DMS79 treated with DMSO at 0.1 percent for 48 hours (cell line): Measurements from ENCODE around the gene IFFO2.
"Not testable (repeated sequence)": the region's sequence is repeated elsewhere in the genome, so short reads cannot be mapped to it uniquely, and the experiment has no call there.

ENCODE experiments used
- DNase-seq: peaks from one replicate; lab custom pipeline; 2025; lab: John Stamatoyannopoulos, UW

The IFFO2 gene

DNA sequence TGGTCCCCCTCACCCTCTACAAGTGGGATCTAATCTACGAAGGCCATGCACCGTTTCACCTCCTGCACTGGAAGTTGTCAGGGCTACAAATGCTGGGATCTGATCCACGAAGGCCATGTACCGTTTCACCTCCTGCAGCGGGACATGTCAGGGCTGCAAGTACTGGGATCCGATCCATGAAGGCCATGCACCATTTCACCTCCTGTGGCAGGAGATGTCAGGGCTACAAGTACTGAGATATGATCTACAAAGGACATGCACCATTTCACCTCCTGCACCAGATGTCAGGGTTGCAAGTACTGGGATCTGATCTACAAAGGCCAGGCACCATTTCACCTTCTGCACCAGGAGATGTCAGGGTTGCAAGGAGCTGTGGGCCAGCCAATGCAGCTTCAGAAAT lies 61.2 kb downstream of the IFFO2 start:
- DNase-seq: peak; percentile 96

DNA sequence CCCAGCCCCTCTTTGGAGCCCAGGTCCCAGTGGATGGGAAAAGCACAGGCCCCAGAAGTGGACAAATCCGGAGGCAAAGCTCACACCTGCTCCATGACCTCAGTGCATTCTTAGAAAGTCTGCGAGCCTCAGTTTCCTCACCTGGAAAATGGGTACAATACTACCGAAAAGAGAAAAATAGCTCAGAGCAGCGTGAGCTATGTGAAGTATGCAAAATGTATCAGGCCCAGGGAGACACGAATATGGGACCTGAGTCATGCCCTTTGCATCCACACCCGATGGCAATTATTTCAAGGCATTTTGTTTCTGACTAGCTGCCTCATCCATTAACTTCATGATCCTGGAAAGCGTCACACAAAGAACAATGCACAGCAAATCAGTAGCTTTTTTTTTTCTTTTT lies 63.4 kb downstream of the IFFO2 start:
- no peak for DNase-seq

DNA sequence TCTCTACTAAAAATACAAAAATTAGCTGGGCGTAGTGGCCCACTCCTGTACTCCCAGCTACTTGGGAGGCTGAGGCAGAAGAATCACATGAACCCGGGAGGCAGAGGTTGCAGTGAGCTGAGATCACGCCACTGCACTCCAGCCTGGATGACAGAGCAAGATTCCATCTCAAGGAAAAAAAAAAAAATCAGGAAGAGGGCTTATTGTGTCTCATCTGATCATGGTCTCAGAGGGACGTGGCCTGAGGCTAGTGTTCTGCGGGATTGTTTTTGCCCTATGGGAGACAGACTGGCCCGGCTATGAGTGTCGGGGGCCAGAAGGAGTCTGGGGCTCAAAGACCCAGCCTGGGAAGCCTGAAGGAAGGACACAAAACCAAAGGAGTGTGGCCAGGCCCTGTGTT lies 64.6 kb downstream of the IFFO2 start:
- DNase-seq: not testable (repeated sequence)

DNA sequence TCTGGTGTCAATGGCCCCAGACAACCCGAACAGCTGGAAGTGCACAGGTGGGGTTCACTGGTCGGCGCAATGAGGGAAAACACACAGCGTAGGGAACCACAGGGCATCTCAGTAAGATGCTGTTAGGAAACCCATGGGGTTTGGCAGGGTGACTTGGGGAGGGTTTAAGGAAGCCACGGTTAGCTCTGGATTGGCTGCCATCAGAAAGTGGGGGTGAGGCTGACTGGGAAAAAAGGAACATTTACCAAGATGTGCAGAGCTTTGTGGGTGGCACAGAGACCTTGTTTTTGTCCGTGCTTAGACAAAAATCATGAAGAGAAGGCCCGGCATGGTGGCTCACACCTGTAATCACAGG lies 65.1 kb downstream of the IFFO2 start:
- no peak for DNase-seq

DNA sequence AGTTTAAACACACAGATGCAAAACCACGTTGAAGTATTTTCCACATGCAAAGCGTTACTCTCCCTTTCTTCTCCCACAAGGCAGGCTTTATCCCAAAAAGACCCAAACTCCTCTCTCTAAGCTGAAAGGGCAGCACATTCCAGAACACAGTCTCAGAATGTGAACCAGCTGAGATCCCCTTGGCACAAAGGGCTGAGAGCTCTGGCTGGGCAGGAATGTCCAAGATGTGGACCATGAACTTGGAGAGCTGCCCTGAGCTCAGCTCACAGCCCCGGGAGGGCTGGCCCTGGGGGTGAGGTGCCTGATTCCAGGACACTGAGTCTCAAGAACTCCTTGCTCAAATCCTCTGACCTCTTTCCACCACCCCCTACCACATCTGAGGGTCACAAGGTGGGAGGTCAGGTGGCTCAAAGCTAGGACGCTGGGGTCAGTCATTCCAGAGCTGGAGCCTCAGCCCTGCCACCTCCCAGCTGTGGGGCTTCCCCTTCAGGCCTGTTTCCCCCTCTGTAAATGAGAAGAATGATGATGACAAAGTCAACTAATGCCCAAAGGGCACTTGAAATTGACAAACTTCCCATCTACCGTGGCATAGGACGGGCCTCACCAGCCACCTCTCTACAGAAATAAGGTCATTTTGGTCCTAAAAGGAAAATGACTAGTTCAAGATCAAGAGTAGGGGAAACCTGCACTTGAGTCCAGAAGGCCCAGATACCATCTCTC lies 65.6 kb downstream of the IFFO2 start:
- DNase-seq: no peak

DNA sequence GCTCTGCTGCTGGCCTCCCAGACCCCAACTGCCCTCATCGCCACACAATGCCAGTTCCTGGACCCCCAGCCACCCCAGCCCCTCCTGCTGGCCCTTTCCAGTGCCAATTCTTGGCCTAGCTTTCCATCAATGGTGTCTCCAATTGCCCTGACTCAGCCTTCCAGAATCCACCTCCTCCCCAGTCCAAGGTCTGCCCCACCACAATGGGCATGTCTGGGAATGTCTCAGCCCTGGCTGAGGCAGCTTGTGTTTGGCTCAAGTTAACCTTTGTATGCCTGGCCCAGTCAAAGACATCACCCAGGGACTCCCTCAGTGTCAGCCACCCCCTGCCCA lies 70.5 kb downstream of the IFFO2 start:
- DNase-seq: no peak

DNA sequence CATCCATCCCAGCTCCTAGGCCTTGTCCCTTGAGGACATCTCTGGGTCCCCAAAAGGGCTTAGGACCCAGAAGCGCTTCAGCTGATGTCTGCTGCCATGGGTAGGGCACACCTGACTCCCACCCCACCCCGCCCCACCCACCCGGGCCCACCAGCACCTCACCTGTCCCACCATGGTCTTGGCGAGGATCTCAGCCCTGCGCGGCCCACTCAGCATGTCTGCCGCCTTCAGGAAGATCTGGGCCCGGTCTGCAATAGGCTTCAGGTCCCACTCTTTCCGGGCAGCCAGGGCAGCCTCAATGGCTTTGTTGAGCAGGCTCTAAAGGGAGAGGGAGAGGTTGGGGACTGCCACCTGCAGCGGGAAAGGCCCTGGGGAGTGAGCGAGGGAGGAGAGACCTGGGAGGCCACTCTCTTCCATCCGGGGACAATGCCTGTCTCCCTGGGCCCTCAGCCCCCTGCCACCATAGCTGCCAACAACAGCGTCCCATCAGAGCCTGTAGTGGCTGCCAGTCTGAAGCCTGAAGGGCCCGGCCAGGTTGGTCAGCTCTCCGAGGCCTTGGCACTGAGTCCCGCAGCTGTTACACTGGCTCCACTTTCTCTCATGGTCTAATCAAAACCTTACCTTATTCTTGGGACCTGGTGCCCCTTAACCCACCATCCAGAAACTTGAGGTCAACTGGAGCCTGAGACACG lies 71.0 kb downstream of the IFFO2 start:
- no peak for DNase-seq

DNA sequence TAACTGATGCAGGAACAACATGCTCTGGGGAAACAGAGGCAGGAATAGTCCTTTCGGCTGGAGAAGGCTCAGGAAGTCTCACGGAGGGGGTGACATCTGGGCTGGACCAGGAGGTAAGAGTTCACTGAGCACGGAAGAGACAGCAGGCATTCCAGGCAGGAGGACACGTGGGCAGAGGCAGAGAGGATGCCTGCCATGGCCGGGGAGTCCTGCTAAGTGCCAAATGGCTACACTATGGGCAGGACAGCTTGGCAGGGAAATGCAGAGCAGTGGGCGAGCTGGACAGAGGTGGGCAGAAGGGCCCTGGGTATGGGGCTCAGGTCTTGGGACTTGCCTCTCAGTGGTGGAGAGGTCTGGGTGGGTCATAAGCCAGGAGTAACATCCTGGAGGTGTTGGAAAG lies 71.7 kb downstream of the IFFO2 start:
- DNase-seq: no peak

DNA sequence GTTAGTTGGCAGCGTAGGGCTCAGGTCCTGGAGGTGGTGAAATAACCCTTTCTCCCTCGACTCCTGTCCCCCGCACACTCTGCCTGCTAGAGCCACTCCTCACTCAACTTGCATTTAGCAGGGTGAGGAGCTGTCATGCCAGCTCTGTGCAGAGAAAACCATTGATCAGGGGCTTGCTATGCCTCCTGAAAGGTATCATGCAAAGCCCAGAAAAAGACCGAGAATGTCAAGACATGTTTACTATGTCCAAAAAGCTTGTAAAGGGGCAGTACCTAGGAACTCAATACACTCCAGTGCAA lies 72.1 kb downstream of the IFFO2 start:
- no peak for DNase-seq

DNA sequence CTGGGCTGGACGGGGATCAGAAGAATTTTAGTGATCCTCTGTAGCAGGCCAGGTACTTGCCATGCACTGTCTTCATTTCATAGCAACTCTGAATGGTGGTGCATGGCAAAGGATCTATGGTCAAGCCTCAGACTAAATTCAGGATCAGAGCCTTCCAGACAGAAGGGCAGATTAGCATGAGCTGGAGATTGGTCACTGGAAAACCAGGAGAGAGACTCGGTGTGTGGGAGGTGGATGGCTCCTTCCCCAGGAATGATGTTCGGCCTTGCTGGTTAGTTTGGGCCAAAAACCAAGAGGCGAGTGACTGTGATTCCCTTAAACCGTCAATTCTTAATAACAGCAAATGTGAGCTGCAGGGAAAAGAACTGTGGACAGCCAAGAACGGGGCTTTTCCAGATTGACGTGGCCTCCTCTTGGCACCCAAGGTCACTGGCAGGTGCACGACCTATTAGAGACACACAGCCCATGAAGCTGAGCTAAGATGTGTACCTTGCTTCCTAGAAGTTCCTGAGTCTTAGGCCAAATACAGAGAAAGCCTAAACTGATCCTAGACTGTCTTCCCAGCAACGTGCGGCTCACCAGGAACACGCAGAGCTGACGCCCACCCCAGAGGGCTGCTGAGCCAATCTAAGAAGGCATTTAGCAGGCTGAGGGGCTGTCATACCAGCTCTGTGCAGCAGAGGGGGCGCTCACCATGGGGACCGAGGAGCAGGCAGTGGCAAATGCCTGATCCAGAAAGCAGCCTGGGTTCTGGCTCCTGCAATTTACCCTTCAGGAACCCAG lies 72.6 kb downstream of the IFFO2 start:
- DNase-seq: peak; percentile 56

DNA sequence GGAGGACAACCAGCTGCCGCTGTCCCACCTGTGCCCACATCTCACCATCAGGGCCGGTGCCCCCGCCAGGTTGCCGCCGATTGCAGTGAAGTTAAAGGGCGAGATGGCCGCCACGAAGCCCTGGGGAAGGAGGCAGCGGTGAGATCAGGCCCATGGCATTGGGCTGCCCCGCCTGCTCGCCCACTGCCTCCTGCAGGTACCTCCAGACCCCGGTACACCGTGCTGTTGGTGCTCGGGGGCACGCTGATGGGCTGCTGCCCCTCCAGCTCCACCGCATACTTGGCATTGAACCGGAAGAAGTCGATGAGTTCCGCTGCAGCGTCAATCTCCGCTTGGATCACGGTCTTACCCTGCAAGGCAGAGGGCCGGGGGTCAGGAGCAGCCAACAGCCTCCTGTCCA lies 73.4 kb downstream of the IFFO2 start:
- no peak for DNase-seq

DNA sequence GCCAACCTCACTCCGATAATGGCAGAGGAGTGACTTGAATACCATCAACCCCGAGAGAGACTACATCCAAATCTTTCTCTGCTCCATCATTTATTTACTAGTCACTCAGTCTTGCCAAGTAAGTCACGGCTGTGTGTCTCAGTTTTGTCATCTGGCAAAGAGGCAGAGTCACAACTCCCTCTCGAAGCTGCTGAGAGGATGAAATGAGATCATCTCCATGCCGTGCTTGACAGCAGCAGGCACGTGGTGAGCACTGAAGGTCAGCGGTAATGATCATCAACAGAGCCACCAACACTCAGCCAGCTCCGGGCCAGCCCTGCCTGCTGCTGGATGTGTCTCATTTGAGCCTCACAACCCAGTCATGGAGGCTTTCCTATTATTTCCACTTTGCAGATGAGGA lies 74.0 kb downstream of the IFFO2 start:
- DNase-seq: no peak

DNA sequence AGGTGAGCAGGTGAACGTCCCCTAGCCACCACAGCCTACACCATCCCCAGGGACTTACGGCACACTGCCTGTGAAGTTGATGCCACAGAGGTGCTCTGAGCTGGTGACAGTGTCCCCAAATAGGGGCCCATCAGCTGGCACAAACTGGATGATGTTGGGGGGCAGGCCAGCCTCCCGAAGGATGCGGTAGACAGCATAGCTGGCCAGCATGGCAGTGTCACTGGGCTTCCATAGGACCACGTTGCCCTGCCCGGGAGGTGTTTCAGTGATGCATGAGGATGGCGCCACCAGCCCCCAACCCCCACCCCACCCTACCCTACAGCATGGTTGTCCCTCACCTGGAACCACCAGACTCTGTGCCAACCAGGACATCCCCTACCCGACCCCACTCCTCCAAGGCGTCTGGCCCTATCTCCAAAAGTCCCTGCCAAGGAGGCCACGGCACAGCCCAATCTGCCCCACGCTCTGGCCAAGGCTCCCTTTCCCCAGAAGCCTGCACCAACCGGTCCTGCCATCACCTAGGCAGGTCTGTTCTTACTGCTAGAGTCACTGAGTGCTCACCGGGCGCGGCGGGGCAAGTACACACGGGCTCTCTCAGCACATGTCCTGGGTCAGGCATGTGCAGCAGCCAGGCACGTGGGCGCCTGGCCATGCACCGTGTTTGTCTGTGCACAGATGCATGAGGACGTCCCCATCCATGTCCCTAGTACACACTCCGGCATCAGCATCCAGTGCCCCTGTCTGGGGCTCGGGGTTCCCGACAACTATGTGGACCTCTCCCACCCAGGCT lies 74.6 kb downstream of the IFFO2 start:
- DNase-seq: no peak

DNA sequence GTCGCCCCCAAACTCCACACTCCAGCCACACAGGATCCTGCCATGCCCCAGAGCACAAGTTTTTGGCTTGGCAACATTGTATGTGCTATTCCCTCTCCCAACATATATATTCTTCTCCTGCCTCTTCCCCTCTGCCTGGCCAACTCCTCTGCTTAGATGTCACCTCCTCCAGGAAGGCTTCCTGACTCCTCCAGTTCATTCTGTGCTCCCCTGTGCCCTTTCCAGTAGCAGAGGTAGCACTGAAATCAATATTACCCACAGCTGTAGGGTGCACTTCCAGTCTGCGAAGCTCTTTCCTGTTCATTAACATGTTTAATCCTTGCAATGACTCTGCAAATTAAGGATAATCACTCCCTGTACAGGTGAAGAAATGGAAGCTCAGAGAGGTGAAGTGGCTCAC lies 75.3 kb downstream of the IFFO2 start:
- DNase-seq: no peak

DNA sequence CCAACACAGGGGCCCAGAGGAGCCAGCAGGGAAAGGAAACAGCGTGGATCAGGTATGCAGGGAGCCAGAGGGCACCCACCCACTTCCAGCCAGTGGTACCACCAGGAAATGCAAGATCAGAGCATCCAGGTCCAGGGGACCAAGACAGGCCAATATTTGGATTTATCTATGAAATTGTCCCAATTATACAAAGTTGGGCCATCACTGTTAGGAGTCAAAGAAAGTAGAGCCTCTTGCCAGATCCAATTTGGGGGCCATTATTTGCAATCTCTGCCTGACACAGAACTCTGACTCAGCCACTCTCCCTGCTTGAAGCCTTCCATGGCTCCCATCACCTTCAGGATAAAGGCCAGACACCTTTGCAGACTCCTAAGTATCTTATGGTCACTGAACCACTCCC lies 75.9 kb downstream of the IFFO2 start:
- no peak for DNase-seq

DNA sequence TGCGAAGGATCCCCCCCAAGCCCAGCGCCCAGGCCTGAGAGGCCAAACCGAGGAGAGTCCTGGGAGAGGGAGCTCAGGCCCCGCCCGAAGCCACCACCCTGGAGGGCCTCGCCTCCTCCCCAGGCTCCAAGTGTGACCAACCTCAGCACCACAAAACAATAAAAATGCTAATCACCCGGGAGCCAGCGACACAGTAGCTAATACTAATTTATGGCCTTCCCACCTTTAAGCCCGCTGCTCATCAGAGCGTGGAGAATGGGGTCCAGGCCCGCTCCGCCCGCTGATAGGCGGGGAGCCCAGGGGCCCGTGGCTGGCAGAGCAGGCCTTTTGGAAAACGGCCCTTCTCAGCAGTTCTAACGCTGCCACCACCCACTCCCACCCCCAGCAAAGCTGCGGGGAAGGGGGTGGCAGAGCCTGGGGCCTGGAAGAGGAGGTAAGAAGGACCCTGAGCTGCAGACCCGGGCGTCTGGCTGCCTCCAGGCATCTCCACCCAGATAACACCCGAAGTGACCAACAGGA lies 76.6 kb downstream of the IFFO2 start:
- DNase-seq: peak; percentile 60

DNA sequence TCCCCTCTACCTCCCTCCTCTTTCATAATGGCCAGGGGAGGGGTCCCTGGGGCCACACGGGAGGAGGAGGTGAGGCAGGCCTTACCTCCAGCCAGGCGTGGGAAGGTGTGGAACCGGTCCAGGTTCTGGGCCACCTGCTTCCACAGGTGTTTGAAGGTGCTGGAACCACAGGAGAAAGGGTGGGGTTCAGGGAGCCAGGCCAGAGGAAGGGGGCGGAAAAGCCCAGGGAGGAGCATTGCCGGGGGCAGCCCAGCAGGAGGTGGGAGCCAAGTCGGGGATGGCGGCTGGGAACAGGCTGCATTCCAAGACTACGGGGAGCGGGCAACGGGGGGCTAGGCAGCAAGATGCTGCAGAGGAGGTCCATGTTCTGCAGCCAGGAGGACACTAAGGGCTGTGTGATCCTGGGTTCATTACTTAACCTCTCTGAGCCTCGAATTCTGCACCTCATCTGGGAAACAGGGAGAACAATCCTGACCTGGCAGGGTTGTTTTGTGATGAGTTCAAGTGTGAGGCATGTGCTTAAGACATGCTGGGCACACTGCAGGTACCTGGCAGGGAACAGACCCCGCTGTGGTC lies 77.2 kb downstream of the IFFO2 start:
- DNase-seq: no peak

DNA sequence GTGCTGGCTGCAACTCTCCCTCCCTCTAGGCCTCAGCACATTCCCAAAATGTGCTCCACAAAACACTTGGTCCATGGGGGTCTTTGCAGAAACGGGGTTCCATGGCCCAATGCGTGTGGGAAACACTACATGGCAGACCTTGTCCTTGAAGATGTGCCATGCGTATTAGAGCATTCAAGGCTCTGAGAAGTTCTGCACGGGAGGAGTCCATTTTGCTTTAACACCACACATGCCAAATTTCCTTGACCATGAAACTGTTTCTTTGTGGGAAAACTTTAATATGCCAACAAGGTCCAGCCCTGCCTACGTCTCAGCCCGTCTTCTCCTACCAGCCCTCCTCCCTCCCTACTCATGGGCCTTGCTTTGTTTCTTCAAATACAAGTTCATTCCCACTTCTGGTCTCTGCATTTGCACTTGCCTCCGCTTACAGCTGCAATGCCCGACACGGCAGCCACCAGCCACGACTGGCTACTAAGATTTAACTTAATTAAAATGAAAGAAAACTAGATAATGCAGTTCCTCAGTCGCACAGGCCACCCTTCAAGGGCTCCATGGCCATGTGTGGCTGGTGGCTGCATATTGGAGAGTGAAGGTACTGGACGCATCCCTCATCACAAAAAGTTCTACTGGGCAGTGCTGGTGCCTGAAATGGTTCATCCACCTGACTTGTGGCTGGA lies 77.8 kb downstream of the IFFO2 start:
- DNase-seq: no peak

DNA sequence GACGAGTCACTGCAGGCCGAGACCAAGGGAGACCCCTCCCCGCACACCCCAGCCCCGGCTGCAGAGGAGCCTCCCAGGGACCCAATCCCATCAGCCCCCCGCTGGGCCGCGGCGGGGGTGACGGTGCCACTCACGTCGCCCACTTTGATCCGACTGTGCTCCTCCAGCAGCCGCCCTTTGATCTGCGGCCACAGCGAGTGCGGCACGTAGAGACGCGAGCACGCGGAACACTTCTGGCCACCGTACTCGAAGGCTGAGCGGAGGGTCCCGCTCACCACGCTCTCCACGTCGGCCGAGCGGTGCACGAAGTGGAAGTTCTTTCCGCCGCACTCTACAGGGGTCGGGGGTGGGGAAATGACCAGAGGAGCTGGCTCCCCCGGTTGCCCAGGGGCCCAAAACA lies 79.2 kb downstream of the IFFO2 start:
- no peak for DNase-seq

DNA sequence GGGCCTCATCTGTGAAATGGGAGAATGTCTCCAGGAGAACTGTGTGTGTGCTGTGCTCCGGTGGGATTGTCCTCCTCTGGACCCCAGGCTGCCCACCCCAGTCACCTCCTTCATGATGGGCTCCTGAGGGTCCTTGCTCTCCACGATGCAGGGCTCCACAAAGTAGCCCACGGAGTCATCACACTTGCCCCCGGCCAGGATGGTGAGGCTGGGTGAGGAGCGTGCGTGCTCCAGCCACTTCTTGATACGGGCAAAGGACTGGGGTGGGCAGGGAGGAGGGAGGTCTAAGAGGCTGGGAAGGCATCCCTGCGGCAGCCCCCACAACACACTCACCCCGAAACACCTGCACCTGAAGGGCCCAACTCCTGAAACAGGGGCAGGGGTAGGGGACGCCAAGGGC lies 80.3 kb downstream of the IFFO2 start:
- DNase-seq: no peak

DNA sequence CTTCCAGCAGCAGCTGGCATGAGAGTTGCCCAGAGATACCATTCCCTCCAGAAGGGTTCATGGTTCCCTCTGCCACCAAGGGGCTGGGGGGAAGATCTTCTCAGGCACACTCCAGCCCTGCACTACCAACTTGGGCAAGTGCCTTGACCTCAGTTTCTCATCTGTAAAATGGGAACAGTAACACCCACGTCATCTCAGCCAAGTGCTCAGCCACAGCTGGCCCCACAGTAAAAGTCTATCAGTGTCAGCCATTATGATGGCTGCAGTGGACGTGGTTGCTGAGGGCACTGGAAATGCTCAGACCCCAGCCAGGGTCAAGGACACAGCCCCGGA lies 80.7 kb downstream of the IFFO2 start:
- no peak for DNase-seq
